ENCODE data around the gene ALOX15B.

ALOX15B gene

GRCh38 chr17:8063761-8064534, 25.1 kb downstream of the ALOX15B start:
- CTCF ChIA-PET: no interaction called here
- no peak for DNase-seq (ENCODE audit: extremely low spot score)
- TF ChIP-seq NFRKB (IDR thresholded peaks at IDR 0.05): no peak
- no peak for TF ChIP-seq ARNT (IDR thresholded peaks at IDR 0.05)
- no peak for TF ChIP-seq ZNF384 (IDR thresholded peaks at IDR 0.05)
- TF ChIP-seq, protein P1, sequence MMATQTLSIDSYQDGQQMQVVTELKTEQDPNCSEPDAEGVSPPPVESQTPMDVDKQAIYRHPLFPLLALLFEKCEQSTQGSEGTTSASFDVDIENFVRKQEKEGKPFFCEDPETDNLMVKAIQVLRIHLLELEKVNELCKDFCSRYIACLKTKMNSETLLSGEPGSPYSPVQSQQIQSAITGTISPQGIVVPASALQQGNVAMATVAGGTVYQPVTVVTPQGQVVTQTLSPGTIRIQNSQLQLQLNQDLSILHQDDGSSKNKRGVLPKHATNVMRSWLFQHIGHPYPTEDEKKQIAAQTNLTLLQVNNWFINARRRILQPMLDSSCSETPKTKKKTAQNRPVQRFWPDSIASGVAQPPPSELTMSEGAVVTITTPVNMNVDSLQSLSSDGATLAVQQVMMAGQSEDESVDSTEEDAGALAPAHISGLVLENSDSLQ (IDR thresholded peaks at IDR 0.05): no peak
- no peak for TF ChIP-seq SUZ12 (IDR thresholded peaks at IDR 0.05)
- no peak for TF ChIP-seq ELF4 (IDR thresholded peaks at IDR 0.05)
- no peak for TF ChIP-seq FOXK2 (IDR thresholded peaks at IDR 0.05)
- no peak for TF ChIP-seq L3MBTL2 (conservative IDR thresholded peaks at IDR 0.05)
- no peak for TF ChIP-seq LEF1 (IDR thresholded peaks at IDR 0.05; ENCODE audit: borderline replicate concordance)
- no peak for TF ChIP-seq FOXA1 (IDR thresholded peaks at IDR 0.05)
- no peak for TF ChIP-seq FOXM1 (IDR thresholded peaks at IDR 0.05; ENCODE audit: borderline replicate concordance)
- no peak for TF ChIP-seq HDGF (IDR thresholded peaks at IDR 0.05; ENCODE audit: borderline replicate concordance)
- no peak for TF ChIP-seq SP1 (IDR thresholded peaks at IDR 0.05)
- no peak for TF ChIP-seq BHLHE40 (IDR thresholded peaks at IDR 0.05; ENCODE audit: borderline replicate concordance)
- TF ChIP-seq CTBP1 (IDR thresholded peaks at IDR 0.05; ENCODE audit: borderline replicate concordance): no peak
- TF ChIP-seq TARDBP (IDR thresholded peaks at IDR 0.05): no peak
- POLR2A ChIA-PET: no interaction called here

GRCh38 chr17:8064561-8065019, 25.7 kb downstream of the ALOX15B start:
- CTCF ChIA-PET: no interaction called here
- no peak for DNase-seq (ENCODE audit: extremely low spot score)
- POLR2A ChIA-PET: no interaction called here
- no peak for TF ChIP-seq LEF1 (IDR thresholded peaks at IDR 0.05; ENCODE audit: borderline replicate concordance)
- no peak for TF ChIP-seq HDGF (IDR thresholded peaks at IDR 0.05; ENCODE audit: borderline replicate concordance)
- no peak for TF ChIP-seq ARNT (IDR thresholded peaks at IDR 0.05)
- TF ChIP-seq, protein P1 (IDR thresholded peaks at IDR 0.05): no peak
- TF ChIP-seq SUZ12 (IDR thresholded peaks at IDR 0.05): no peak
- TF ChIP-seq NFRKB (IDR thresholded peaks at IDR 0.05): no peak
- no peak for TF ChIP-seq FOXK2 (IDR thresholded peaks at IDR 0.05)
- no peak for TF ChIP-seq L3MBTL2 (conservative IDR thresholded peaks at IDR 0.05)
- TF ChIP-seq FOXM1 (IDR thresholded peaks at IDR 0.05; ENCODE audit: borderline replicate concordance): no peak

DNA sequence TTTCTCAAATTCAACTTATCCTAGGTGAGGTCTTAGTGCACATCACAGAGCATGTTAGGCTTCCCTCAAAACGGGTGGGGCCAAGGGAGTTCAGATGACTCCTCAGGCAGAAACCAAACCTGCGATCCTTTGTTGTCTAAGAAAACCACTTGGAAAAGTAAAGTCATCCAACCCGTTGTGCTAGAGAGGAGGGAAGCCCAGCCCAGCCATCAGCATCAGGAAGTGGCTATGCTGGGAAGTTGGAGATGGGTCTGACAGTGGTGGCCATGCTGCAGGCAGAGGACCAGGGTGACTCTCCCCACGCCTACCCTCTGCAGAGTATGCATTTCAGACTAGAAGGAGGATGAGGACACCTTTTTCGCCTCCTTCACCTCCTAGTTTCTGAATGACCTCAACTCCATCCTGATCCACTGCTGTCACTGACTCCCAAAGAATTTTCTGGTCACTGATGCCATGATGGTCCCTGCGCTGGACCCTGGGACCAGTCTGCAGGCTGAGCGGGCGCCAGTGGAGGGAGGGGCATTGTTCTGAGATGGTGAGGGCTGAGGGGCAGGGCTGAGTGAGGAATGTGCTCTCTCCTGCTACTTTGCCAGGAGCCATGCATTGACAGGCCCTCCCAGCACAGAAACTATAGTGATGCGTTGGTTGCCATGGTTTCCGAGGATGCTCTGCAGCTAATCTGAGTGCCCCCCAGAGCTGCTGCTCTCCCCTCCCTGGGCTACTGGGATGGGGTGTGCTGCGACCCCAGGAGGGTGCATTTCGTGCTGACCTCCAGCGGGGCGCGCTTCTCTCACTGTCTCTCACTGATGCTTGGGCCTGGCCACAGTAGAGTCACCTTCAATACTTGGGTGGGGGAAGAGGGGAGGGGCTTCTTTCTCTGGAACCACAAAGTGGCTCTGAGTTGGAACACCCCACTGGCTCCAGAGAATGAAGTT, 28.2 kb downstream of the ALOX15B start:
- ChIA-PET CTCF (interaction anchor here (0.6 kb wide), 1 partner anchor 71 kb away, joined by 4 read pairs; no protein-coding TSS in a partner anchor), POLR2A (no interaction called here)
- TF ChIP-seq L3MBTL2 (conservative IDR thresholded peaks at IDR 0.05): no peak
- no peak for TF ChIP-seq BHLHE40 (IDR thresholded peaks at IDR 0.05; ENCODE audit: borderline replicate concordance)
- TF ChIP-seq HDGF (IDR thresholded peaks at IDR 0.05; ENCODE audit: borderline replicate concordance): no peak
- TF ChIP-seq TARDBP (IDR thresholded peaks at IDR 0.05): no peak
- TF ChIP-seq NFRKB (IDR thresholded peaks at IDR 0.05): no peak
- no peak for TF ChIP-seq SP1 (IDR thresholded peaks at IDR 0.05)
- TF ChIP-seq FOXA1 (IDR thresholded peaks at IDR 0.05): no peak
- TF ChIP-seq LEF1 (IDR thresholded peaks at IDR 0.05; ENCODE audit: borderline replicate concordance): no peak
- no peak for TF ChIP-seq FOXK2 (IDR thresholded peaks at IDR 0.05)
- TF ChIP-seq, protein P1 (IDR thresholded peaks at IDR 0.05): no peak
- TF ChIP-seq FOXM1 (IDR thresholded peaks at IDR 0.05; ENCODE audit: borderline replicate concordance): no peak
- no peak for TF ChIP-seq SUZ12 (IDR thresholded peaks at IDR 0.05)
- TF ChIP-seq CTBP1 (IDR thresholded peaks at IDR 0.05; ENCODE audit: borderline replicate concordance): no peak
- no peak for TF ChIP-seq ZNF384 (IDR thresholded peaks at IDR 0.05)
- DNase-seq (ENCODE audit: extremely low spot score): no peak

GRCh38 chr17:8067806-8068205, 28.9 kb downstream of the ALOX15B start:
- ChIA-PET POLR2A (no interaction called here), CTCF (interaction anchor here (1.9 kb wide), 1 partner anchor 25 kb away, joined by 10 read pairs; no protein-coding TSS in a partner anchor)
- TF ChIP-seq SUZ12 (IDR thresholded peaks at IDR 0.05) (no peak), L3MBTL2 (conservative IDR thresholded peaks at IDR 0.05) (no peak)
- no peak for DNase-seq (ENCODE audit: extremely low spot score)

- no peak for DNase-seq (ENCODE audit: extremely low spot score)
- ChIA-PET POLR2A (interaction anchor here (1.5 kb wide), 1 partner anchor 104 kb away, joined by 6 read pairs; no protein-coding TSS in a partner anchor), CTCF (interaction anchor here (1.0 to 1.9 kb wide), 3 partner anchors 8 to 41 kb away, joined by 5 to 10 read pairs (median 8); no protein-coding TSS in a partner anchor)
- TF ChIP-seq ZNF384 (IDR thresholded peaks at IDR 0.05) (no peak), LEF1 (IDR thresholded peaks at IDR 0.05; ENCODE audit: borderline replicate concordance) (no peak), CTBP1 (IDR thresholded peaks at IDR 0.05; ENCODE audit: borderline replicate concordance) (no peak), HDGF (IDR thresholded peaks at IDR 0.05; ENCODE audit: borderline replicate concordance) (no peak), FOXA1 (IDR thresholded peaks at IDR 0.05) (no peak), NFRKB (IDR thresholded peaks at IDR 0.05) (no peak), L3MBTL2 (conservative IDR thresholded peaks at IDR 0.05) (no peak), ELF4 (IDR thresholded peaks at IDR 0.05) (no peak), SP1 (IDR thresholded peaks at IDR 0.05) (no peak), SUZ12 (IDR thresholded peaks at IDR 0.05) (no peak), ARNT (IDR thresholded peaks at IDR 0.05) (no peak), BHLHE40 (IDR thresholded peaks at IDR 0.05; ENCODE audit: borderline replicate concordance) (no peak), FOXK2 (IDR thresholded peaks at IDR 0.05) (no peak), TARDBP (IDR thresholded peaks at IDR 0.05) (no peak)
- TF ChIP-seq, protein P1 (IDR thresholded peaks at IDR 0.05): no peak
Observed at GRCh38 chr17:8068736-8069586, 30.1 kb downstream of the ALOX15B start.
